HG03565 (cell line): ENCODE results near the gene YPEL2.
A peak's percentile ranks its signal among the peaks of the same experiment; 100 is the strongest.

Experiments used
- ATAC-seq: cut with Tn5 transposase; IDR thresholded peaks from one replicate; pipeline ENCODE4 v1.9.1; 2021; ENCODE audit warnings: mild to moderate bottlenecking, moderate library complexity; ENCODE audit not compliant: unreplicated experiment

YPEL2 gene

GRCh38 chr17:59356543-59357218 lies 25.2 kb downstream of the YPEL2 start:
- ATAC-seq: no peak

DNA sequence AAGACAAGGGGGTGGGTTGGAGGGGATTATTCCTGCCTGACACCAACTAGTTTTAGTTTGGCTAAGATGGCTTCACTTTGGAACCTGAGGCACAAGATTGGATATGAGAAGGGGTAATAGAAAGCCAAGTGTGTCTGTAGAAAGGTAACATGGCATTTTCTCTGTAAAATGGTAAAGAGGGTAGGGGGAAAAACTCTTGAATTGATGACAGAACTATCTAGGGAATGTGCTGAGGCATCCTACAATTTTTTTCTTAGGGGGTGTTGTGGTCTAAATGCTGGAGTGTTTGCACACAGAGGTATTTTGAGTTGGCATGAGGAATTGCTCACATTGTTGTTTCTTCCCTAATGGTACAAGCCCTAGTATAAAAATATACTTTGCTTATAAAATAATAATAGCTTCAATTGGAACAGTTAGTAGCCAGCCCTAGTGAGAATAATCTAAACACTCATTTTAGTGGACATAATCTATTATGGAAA lies 25.8 kb downstream of the YPEL2 start:
- no peak for ATAC-seq

- no peak for ATAC-seq
Observed at GRCh38 chr17:59357929-59358328, 26.5 kb downstream of the YPEL2 start.

GRCh38 chr17:59361386-59361785 lies 29.9 kb downstream of the YPEL2 start:
- ATAC-seq: no peak

GRCh38 chr17:59361916-59362810 lies 30.7 kb downstream of the YPEL2 start:
- ATAC-seq: peak; percentile 51

DNA sequence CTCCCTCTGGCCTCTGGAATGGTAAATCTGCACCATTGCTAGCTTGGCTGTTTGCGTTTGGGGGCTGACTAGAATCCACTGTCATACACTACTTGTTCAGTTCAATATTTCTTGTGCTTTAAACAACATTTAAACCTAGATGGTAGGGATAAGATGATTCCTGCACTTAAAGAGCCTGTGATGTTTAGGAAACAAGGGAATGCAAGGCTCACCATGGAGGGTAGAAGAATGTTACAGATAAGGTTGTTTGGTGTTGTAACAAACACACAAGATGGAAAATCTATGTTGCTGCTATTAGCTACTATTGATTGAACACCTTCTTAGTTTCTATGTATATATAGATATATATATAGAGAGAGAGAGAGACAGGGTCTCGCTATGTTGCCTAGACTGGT lies 31.4 kb downstream of the YPEL2 start:
- ATAC-seq: no peak

DNA sequence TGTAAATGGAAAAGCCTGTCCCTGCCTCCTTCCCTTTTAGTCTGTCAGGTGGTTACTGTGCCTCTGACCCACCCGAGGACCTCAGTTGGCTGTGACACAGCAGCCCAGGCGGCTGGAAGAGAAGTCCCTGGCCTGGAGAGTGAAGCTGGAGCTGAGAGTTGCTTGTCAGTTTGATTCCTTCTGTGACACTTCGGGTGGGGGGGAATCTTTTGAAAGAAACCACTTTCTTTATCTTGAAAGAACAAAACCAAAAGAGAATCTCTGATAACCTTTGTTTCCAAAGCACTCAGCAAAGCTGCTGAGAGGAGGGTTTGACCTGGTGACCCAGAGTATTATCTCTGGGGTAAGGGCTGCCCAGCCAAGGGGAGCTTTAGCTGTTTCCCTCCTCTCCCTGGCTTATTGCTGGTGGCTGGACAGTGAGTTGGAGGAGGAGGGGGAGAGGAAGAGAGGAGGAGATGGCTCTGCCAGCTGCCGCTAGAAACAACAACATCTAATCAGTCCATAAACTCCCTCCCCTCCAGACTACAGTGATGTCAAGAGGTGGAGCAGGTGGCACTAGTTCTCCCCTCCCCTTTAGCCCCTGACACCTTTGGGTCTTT lies 34.0 kb downstream of the YPEL2 start:
- no peak for ATAC-seq

GRCh38 chr17:59366040-59366757 lies 34.7 kb downstream of the YPEL2 start:
- no peak for ATAC-seq

GRCh38 chr17:59366773-59367656 lies 35.6 kb downstream of the YPEL2 start:
- no peak for ATAC-seq

- ATAC-seq: no peak
Observed at GRCh38 chr17:59367657-59368045, 36.2 kb downstream of the YPEL2 start.

DNA sequence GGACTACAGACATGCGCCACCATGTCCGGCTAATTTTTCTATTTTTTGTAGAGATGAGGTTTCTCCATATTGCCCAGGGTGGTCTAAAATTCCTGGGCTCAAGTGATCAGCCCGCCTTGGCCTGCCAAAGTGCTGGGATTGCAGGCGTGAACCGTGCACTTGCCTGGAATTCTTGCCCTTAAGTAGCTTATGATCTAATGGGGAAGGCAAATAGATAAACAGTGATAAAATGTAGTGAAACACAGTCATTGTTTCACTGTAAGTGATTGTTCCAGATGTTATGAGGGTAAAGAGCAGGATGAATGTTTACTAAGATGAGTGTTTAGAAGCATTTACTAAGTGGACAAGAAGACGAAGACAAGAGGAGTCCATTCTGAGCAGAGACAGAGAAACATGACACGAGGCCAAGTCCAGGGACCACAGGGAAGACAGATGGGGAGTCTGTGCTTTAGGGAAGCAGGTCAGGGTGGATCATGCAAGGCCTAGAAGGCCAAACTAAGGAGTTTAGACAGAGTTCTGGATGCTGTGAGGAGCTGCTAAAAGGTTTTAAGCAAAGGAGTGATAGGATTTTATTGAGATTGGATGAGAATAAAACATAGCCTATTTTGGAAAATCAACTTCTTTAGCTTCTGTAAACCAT lies 36.9 kb downstream of the YPEL2 start:
- no peak for ATAC-seq

DNA sequence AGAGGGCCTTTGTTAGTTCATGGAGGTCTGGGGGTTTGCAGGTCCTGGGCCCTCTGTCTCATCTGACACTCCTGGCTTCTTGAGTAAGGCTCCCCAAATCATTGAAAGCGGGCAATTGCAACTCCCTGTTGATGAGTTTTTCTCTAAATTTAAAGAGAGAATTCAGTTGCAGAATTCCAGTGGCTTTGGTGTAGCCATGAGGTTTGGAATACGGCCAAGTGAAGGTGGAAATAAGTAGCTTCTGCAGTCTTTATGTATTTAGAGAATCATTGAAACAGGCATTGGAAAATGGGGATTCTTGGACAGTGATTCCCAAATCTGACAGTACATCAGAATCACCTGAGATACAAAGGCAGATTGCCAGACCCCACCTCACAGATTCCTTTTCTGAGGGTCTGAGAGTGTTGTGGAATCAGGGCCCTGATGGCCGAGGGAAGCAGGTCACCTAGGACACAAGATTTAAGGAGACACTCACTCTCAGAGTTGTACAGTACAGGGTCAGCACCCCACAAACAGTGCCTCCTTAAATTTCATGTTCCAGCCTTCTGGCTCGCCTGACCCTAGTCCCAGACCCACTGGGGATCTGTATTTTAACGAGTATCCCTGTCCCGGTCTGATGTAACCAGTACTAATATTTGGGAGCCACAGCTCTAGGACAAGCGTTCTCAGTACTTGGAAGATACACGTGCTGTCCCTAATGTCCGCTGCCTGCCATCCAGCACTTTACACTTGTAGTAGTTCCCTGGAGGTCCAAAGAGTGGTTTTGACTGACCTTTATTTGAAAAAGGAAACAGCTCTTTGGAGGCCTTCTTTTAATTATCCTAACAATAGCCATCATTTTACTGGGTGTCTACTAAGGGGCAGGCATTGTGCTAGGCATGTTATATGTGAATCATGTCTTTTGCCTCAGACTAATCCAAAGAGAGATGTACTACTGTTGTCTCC lies 37.8 kb downstream of the YPEL2 start:
- ATAC-seq: no peak

- no peak for ATAC-seq
Observed at GRCh38 chr17:59370593-59371299, 39.3 kb downstream of the YPEL2 start.

GRCh38 chr17:59371416-59372100 lies 40.1 kb downstream of the YPEL2 start:
- ATAC-seq: no peak

DNA sequence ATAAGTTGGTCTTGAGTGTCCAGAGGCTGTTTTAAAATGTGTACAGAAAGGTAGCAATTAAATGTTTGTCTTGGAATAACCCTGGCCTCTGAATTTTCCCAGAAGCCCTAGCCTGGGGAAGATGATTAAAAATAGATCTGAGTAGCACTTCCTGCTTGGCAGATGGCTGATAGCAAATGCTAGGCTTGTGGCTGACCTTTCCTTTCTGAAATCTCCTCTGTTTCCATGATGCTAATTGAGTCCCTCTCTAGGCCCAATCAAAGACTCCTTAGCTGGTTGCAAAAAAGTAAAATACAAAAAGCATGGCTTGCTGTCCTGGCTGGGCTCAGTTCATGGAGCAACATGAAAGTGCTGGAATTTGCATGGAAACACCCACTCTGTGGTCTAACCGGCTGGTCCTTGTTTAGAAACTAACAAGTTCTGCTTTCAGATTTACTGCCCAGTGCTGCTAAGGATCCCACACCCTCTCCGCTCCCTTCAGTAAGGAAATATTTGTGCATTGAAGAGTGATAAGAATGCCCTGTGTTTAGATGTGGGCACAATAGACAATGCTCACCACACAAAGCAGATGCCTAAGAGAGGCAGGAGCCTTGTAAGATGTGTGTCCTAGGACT lies 40.8 kb downstream of the YPEL2 start:
- ATAC-seq: peak; percentile 57

DNA sequence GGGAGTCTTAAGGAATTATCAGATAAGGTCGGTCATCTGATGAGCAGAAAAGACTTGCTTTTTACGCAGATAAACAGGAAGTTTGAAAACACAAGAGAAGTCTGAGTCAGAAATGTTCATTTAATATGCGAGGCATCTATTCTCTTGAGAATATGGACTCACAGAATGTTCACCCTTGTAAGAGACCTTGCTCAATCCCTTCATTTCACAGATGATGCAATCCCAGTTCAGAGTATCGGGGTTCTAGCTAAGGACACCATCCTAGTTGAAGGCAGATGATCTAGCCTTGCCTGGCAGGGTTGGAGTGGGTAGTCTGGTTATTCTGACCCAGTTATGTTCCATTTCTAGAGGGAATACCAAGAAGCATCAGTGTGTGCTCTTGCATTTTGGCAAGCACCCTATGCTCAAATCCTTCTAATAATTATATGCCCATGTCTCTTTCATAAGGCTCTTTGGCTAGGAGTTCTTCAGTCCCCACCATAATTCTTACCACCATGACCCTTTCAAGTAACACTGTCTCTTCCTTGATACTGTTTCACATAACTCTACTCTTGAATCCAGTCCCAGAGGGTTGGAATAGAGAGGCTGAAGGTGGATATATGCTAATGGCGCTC lies 42.5 kb downstream of the YPEL2 start:
- ATAC-seq: no peak
